ENCODE results near the gene CIDEC. TPM values are rescaled to one million over a fixed set of nuclear protein-coding genes. Genes with fewer than 3 reads are reported as not detected.
"Not testable (repeated sequence)": the region's sequence is repeated elsewhere in the genome, so short reads cannot be mapped to it uniquely, and the experiment has no call there.

The CIDEC gene
- polyA plus RNA-seq, 1 donor from 2014 or later, result not detected

GRCh38 chr3:9897408-9898372 is 17.6 kb upstream of the CIDEC start:
- Histone ChIP-seq H3K36me3 (ENCODE audit: insufficient read depth, low read length) (no peaks in the 10 kb centered on the region), H3F3A (ENCODE audit: insufficient read depth, low read length, poor library complexity, severe bottlenecking) (no peaks in the 10 kb centered on the region), H3K27ac (ENCODE audit: low read length) (no peak overlapping the region), H3K27me3 (ENCODE audit: insufficient read depth, low read depth, low read length) (no peaks in the 10 kb centered on the region), H2AFZ (ENCODE audit: low read depth, low read length) (no peak overlapping the region), H4K20me1 (ENCODE audit: insufficient read depth) (no peaks in the 10 kb centered on the region), H3K4me3 (ENCODE audit: low read length) (no peak overlapping the region), H3K9ac (ENCODE audit: low read length) (no peak overlapping the region), H3K9me3 (ENCODE audit: low read length) (no peaks in the 10 kb centered on the region), H3K79me2 (replicated peaks; ENCODE audit: insufficient read depth, low read length) (no peaks in the 10 kb centered on the region), H3K9me2 (ENCODE audit: insufficient read depth, low read length) (no peaks in the 10 kb centered on the region), H3K4me2 (ENCODE audit: low read length) (no peak overlapping the region)
- TF ChIP-seq EZH2 (IDR thresholded peaks at IDR 0.05; ENCODE audit: borderline replicate concordance, insufficient read depth, low read length, poor library complexity, severe bottlenecking) (no peak), CTCF (IDR thresholded peaks at IDR 0.05; ENCODE audit: poor library complexity, severe bottlenecking) (no peak), SMC3 (conservative IDR thresholded peaks at IDR 0.05; ENCODE audit: poor library complexity) (no peak), POLR2AphosphoS5 (IDR thresholded peaks at IDR 0.05) (no peak), EP300 (conservative IDR thresholded peaks at IDR 0.05; ENCODE audit: poor library complexity, severe bottlenecking) (no peak), TAF1 (IDR thresholded peaks at IDR 0.05; ENCODE audit: low read depth) (no peak)

DNA sequence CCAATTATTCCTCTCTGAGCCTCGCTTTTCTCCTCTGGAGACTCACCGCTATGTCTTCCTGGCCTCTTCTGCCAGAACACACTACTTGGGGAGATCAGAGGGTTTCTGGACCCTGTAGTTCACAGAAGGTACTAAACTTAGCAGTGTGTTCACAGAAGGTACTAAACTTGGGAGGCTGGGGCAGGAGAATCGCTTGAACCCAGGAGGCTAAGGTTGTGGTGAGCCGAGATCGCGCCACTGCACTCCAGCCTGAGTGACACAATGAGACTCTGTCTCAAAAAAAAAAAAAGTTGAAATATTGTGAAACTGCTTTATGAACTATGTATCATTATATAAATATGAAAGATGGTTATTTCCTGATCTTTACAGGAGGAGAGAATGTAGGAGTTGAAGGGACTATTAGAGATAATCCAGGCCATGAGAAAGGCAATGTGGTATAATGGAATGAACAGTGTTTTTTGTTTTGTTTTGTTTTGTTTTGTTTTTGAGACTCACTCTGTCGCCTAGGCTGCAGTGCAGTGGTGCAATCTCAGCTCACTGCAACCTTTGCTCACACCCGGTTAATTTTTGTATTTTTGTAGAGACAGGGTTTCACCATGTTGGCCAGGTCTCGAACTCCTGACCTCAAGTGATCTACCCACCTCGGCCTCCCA is 16.8 kb upstream of the CIDEC start:
- H3K27ac ChIP-seq (ENCODE audit: low read length); H2AFZ ChIP-seq (ENCODE audit: low read depth, low read length); H3F3A ChIP-seq (ENCODE audit: insufficient read depth, low read length, poor library complexity, severe bottlenecking); H3K4me2 ChIP-seq (ENCODE audit: low read length); H4K20me1 ChIP-seq (ENCODE audit: insufficient read depth); H3K79me2 ChIP-seq (replicated peaks; ENCODE audit: insufficient read depth, low read length); H3K4me3 ChIP-seq (ENCODE audit: low read length); H3K9me3 ChIP-seq (ENCODE audit: low read length); H3K36me3 ChIP-seq (ENCODE audit: insufficient read depth, low read length); H3K9me2 ChIP-seq (ENCODE audit: insufficient read depth, low read length); H3K9ac ChIP-seq (ENCODE audit: low read length); H3K27me3 ChIP-seq (ENCODE audit: insufficient read depth, low read depth, low read length): not testable (repeated sequence)

DNA sequence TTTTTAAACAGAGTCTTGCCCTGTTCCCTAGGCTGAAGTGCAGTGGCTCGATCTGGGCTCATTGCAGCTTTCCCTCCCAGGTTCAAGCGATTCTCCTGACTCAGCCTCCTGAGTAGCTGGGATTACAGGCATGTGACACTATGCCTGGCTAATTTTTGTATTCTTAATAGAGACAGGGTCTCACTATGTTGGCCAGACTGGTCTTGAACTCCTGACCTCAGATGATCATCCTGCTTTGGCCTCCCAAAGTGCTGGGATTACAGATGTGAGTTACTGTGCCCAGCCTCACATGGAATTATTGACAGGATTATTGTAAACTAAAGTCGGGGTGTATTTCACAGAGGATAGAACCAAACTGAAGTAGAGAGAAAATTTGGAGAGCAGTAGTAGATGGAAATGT is 15.7 kb upstream of the CIDEC start:
- H3K9me3 ChIP-seq (ENCODE audit: low read length); H3K4me2 ChIP-seq (ENCODE audit: low read length); H3K36me3 ChIP-seq (ENCODE audit: insufficient read depth, low read length); H2AFZ ChIP-seq (ENCODE audit: low read depth, low read length); H3F3A ChIP-seq (ENCODE audit: insufficient read depth, low read length, poor library complexity, severe bottlenecking); H3K4me3 ChIP-seq (ENCODE audit: low read length); H3K9me2 ChIP-seq (ENCODE audit: insufficient read depth, low read length); H4K20me1 ChIP-seq (ENCODE audit: insufficient read depth); H3K27me3 ChIP-seq (ENCODE audit: insufficient read depth, low read depth, low read length); H3K9ac ChIP-seq (ENCODE audit: low read length); H3K27ac ChIP-seq (ENCODE audit: low read length): not testable (repeated sequence)
- peaks cover 11% of the 10 kb centered on the region for H3K79me2 ChIP-seq (replicated peaks; ENCODE audit: insufficient read depth, low read length)
